ENCODE measurements around the gene SPG11.

- TF ChIP-seq CTCF (IDR thresholded peaks at IDR 0.05), result no peak
- no peak for TF ChIP-seq POLR2A (IDR thresholded peaks at IDR 0.05)
- no peak for TF ChIP-seq POLR2AphosphoS5 (IDR thresholded peaks at IDR 0.05)
- no peak for TF ChIP-seq EP300 (IDR thresholded peaks at IDR 0.05)
Measured at GRCh38 chr15:44588541-44588940, 74.9 kb downstream of the SPG11 start.

Measured in suprapubic skin (tissue), 4 donors.